ENCODE results near the gene PCCA. TPM values are rescaled to one million over a fixed set of nuclear protein-coding genes. Genes with fewer than 3 reads are reported as not detected.

Gene PCCA
- total and polyA plus RNA-seq, 8 donors: 31.4 to 140 (median 77.0) TPM

GRCh38 chr13:100559886-100560285 is 471.0 kb downstream of the PCCA start:
- no peak overlapping the region for H3K27ac ChIP-seq
- DNase-seq: no peak
- intact Hi-C loops (cut with DNase I; ENCODE audit: low total_unique reads): no loop called here

GRCh38 chr13:100560498-100561157 is 471.7 kb downstream of the PCCA start:
- Histone ChIP-seq H3K27ac (no peak overlapping the region), H3K4me3 (no peak overlapping the region), H3K9me3 (peaks cover 0 to 4% (median 0%) of the 10 kb centered on the region in 4 donors), H3K4me1 (no peaks in the 10 kb centered on the region), H3K36me3 (no peaks in the 10 kb centered on the region), H3K27me3 (no peaks in the 10 kb centered on the region)
- DNase-seq: no peak
- intact Hi-C loops (cut with DNase I; ENCODE audit: low total_unique reads): no loop called here
- 88 to 92% (median 90%) methylated on average over 15 of the region's 15 CpGs for WGBS, 5 donors
- TF ChIP-seq POLR2A (IDR thresholded peaks at IDR 0.05) (no peak), EP300 (IDR thresholded peaks at IDR 0.05) (no peak), POLR2AphosphoS5 (IDR thresholded peaks at IDR 0.05) (no peak), CTCF (IDR thresholded peaks at IDR 0.05) (no peak)

More at GRCh38 chr13:100559886-100560285, 471.0 kb downstream of the PCCA start:
- 87 to 92% (median 89%) methylated on average over 8 of the region's 8 CpGs for WGBS, 5 donors
- H3K4me3 ChIP-seq: no peak overlapping the region
- no peaks in the 10 kb centered on the region for H3K36me3 ChIP-seq
- no peaks in the 10 kb centered on the region for H3K9me3 ChIP-seq
- TF ChIP-seq POLR2A (IDR thresholded peaks at IDR 0.05) (no peak), EP300 (IDR thresholded peaks at IDR 0.05) (no peak), POLR2AphosphoS5 (IDR thresholded peaks at IDR 0.05) (no peak), CTCF (IDR thresholded peaks at IDR 0.05) (no peak)
- H3K27me3 ChIP-seq: no peaks in the 10 kb centered on the region
- H3K4me1 ChIP-seq: no peaks in the 10 kb centered on the region

GRCh38 chr13:100561158-100561499 is 472.2 kb downstream of the PCCA start:
- intact Hi-C loops (cut with DNase I; ENCODE audit: low total_unique reads): no loop called here
- no peaks in the 10 kb centered on the region for H3K4me1 ChIP-seq
- peaks cover 0 to 4% (median 0%) of the 10 kb centered on the region in 4 donors for H3K36me3 ChIP-seq
- DNase-seq: no peak
- no peak overlapping the region for H3K4me3 ChIP-seq
- H3K27ac ChIP-seq: no peak overlapping the region
- 71 to 83% (median 81%) methylated on average over 2 of the region's 2 CpGs for WGBS, 5 donors
- TF ChIP-seq POLR2A (IDR thresholded peaks at IDR 0.05): no peak
- no peak for TF ChIP-seq POLR2AphosphoS5 (IDR thresholded peaks at IDR 0.05)
- TF ChIP-seq EP300 (IDR thresholded peaks at IDR 0.05): no peak
- TF ChIP-seq CTCF (IDR thresholded peaks at IDR 0.05): no peak
- no peaks in the 10 kb centered on the region for H3K27me3 ChIP-seq
- H3K9me3 ChIP-seq: peaks cover 0 to 8% (median 2%) of the 10 kb centered on the region in 4 donors

- TF ChIP-seq EP300 (IDR thresholded peaks at IDR 0.05) (no peak), CTCF (IDR thresholded peaks at IDR 0.05) (no peak), POLR2A (IDR thresholded peaks at IDR 0.05) (no peak), POLR2AphosphoS5 (IDR thresholded peaks at IDR 0.05) (no peak)
- peaks cover 0 to 8% (median 3%) of the 10 kb centered on the region in 4 donors for H3K9me3 ChIP-seq
- peaks cover 0 to 9% (median 0%) of the 10 kb centered on the region in 4 donors for H3K36me3 ChIP-seq
- no peak for DNase-seq
- H3K27me3 ChIP-seq: no peaks in the 10 kb centered on the region
- no peak overlapping the region for H3K4me3 ChIP-seq
- WGBS, 5 donors: 60 to 73% (median 69%) methylated on average over 7 of the region's 7 CpGs
- intact Hi-C loops (cut with DNase I; ENCODE audit: low total_unique reads): no loop called here
- H3K4me1 ChIP-seq: no peaks in the 10 kb centered on the region
- H3K27ac ChIP-seq: no peak overlapping the region
These were observed 472.8 kb downstream of the PCCA start for GRCh38 chr13:100561599-100562204.
